Measurements from ENCODE around the gene ZNF516.

The ZNF516 gene

DNA sequence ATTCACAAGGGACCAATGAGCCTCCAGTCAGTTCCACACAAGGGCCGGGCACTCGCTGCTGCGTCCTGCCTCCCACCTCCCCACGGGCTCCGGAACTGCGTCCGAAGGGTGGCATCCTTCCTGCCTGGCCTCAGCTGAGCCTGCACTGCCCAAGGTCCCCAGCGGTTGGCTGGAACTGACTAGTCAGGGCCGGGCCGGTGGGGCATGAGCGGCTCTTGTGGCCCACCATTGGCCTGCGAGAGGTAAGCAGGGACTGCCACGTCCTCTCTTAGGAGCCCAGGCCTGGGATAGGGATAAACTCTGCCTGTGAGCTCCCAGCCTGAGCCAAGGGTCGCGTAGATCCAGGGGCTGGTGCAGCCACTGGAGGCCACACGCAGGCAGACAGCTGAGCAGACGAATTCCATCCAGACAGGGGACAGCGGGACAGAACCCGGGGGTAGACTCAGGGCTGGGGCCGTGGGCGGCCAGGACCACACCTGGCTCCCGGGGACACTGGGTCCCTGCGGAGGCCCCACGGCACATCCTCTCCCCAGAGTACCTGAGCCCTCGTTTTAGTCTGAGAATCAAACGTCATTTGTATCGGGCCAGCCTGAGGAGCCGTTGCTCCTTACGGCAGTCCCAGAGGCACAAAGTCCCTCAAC lies 148.4 kb downstream of the ZNF516 start:
- TF ChIP-seq, protein P1, sequence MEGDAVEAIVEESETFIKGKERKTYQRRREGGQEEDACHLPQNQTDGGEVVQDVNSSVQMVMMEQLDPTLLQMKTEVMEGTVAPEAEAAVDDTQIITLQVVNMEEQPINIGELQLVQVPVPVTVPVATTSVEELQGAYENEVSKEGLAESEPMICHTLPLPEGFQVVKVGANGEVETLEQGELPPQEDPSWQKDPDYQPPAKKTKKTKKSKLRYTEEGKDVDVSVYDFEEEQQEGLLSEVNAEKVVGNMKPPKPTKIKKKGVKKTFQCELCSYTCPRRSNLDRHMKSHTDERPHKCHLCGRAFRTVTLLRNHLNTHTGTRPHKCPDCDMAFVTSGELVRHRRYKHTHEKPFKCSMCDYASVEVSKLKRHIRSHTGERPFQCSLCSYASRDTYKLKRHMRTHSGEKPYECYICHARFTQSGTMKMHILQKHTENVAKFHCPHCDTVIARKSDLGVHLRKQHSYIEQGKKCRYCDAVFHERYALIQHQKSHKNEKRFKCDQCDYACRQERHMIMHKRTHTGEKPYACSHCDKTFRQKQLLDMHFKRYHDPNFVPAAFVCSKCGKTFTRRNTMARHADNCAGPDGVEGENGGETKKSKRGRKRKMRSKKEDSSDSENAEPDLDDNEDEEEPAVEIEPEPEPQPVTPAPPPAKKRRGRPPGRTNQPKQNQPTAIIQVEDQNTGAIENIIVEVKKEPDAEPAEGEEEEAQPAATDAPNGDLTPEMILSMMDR (IDR thresholded peaks at IDR 0.05; ENCODE audit: low read length), result no peak
- TF ChIP-seq EZH2 (IDR thresholded peaks at IDR 0.05; ENCODE audit: borderline replicate concordance, low read length), result no peak
- H3K4me3 ChIP-seq (ENCODE audit: low read depth, low read length, poor library complexity, severe bottlenecking), result no peak overlapping the region

DNA sequence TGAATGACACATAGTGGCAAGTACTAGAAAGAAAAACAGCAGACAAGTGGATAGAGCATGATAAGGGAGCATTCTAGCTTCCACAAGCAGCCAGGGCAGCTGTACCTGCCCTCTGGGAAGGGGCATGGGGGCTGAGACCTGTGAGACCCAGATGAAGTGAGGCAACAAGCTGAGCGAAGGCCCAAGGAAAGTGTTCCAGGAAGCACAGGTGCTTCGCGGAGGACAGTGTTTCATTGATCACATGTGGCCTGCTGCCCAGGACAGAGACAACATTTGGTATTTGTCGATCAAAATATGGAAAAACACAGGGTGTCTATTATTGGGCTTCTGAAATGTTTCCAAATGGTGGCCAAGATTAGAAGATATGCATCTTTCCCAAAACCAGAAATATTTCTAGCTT lies 149.1 kb downstream of the ZNF516 start:
- TF ChIP-seq EZH2 (IDR thresholded peaks at IDR 0.05; ENCODE audit: borderline replicate concordance, low read length), result no peak
- TF ChIP-seq, protein P1 (IDR thresholded peaks at IDR 0.05; ENCODE audit: low read length), result no peak
- H3F3A ChIP-seq (ENCODE audit: insufficient read depth, low read length), result no peaks in the 10 kb centered on the region
- no peaks in the 10 kb centered on the region for H4K20me1 ChIP-seq (ENCODE audit: insufficient read depth, low read length)
- H3K79me2 ChIP-seq (ENCODE audit: insufficient read depth, low read length), result no peaks in the 10 kb centered on the region
- no peaks in the 10 kb centered on the region for H3K4me1 ChIP-seq (ENCODE audit: insufficient read depth, low read length, severe bottlenecking)
- H3K27ac ChIP-seq (ENCODE audit: low read depth, low read length, poor library complexity, severe bottlenecking), result no peak overlapping the region
- H2AFZ ChIP-seq (ENCODE audit: low read length), result no peak overlapping the region
- H3K9me2 ChIP-seq (ENCODE audit: low read depth, low read length), result no peaks in the 10 kb centered on the region
- H3K9me3 ChIP-seq (ENCODE audit: low read length), result no peaks in the 10 kb centered on the region
- no peaks in the 10 kb centered on the region for H3K36me3 ChIP-seq (ENCODE audit: insufficient read depth, low read length)
- no peak overlapping the region for H3K4me3 ChIP-seq (ENCODE audit: low read depth, low read length, poor library complexity, severe bottlenecking)
- H3K4me2 ChIP-seq (ENCODE audit: low read length), result no peak overlapping the region
- H3K27me3 ChIP-seq (ENCODE audit: insufficient read depth, low read length), result no peaks in the 10 kb centered on the region
- H3K9ac ChIP-seq (ENCODE audit: low read length), result no peak overlapping the region

More for the DNA sequence above, 148.4 kb downstream of the ZNF516 start:
- Histone ChIP-seq H3K4me2 (ENCODE audit: low read length) (no peak overlapping the region), H3K27ac (ENCODE audit: low read depth, low read length, poor library complexity, severe bottlenecking) (no peak overlapping the region), H3K27me3 (ENCODE audit: insufficient read depth, low read length) (no peaks in the 10 kb centered on the region), H4K20me1 (ENCODE audit: insufficient read depth, low read length) (no peaks in the 10 kb centered on the region), H3K36me3 (ENCODE audit: insufficient read depth, low read length) (no peaks in the 10 kb centered on the region), H3K79me2 (ENCODE audit: insufficient read depth, low read length) (no peaks in the 10 kb centered on the region), H3K9me3 (ENCODE audit: low read length) (no peaks in the 10 kb centered on the region), H3F3A (ENCODE audit: insufficient read depth, low read length) (no peaks in the 10 kb centered on the region), H2AFZ (ENCODE audit: low read length) (no peak overlapping the region), H3K9ac (ENCODE audit: low read length) (no peak overlapping the region), H3K4me1 (ENCODE audit: insufficient read depth, low read length, severe bottlenecking) (no peaks in the 10 kb centered on the region), H3K9me2 (ENCODE audit: low read depth, low read length) (no peaks in the 10 kb centered on the region)

DNA sequence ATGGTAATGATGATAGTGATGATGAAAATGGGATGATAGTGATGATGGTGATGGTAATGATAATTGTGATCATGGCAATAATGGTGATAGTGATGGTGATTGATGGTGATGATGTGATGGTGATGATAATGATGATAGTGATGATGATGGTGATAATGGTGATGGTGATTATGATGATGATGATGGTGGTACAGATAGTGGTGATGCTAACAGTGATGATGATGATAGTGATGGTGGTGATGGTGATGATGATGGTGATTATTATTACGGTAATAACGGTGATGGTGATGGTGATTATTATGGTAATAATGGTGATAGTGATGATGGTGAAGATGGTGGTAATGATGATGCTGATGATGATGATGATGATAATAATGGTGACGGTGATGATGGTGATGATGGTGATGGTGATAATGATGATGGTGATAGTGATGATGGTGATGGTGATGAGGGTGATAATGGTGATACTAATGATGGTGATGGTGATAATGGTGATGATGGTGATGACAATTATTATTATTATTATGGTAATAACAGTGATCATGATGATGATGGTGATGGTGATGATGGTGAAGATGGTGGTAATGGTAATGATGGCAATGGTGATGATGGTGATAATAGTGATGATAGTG lies 151.0 kb downstream of the ZNF516 start:
- H3K36me3 ChIP-seq (ENCODE audit: insufficient read depth, low read length), result no peaks in the 10 kb centered on the region
- no peak for TF ChIP-seq EZH2 (IDR thresholded peaks at IDR 0.05; ENCODE audit: borderline replicate concordance, low read length)
- TF ChIP-seq, protein P1 (IDR thresholded peaks at IDR 0.05; ENCODE audit: low read length), result no peak

More for the DNA sequence above, 151.0 kb downstream of the ZNF516 start:
- no peaks in the 10 kb centered on the region for H4K20me1 ChIP-seq (ENCODE audit: insufficient read depth, low read length)
- H3K9me2 ChIP-seq (ENCODE audit: low read depth, low read length), result no peaks in the 10 kb centered on the region
- no peak overlapping the region for H2AFZ ChIP-seq (ENCODE audit: low read length)
- no peak overlapping the region for H3K9ac ChIP-seq (ENCODE audit: low read length)
- no peaks in the 10 kb centered on the region for H3K27me3 ChIP-seq (ENCODE audit: insufficient read depth, low read length)
- no peaks in the 10 kb centered on the region for H3F3A ChIP-seq (ENCODE audit: insufficient read depth, low read length)
- no peaks in the 10 kb centered on the region for H3K4me1 ChIP-seq (ENCODE audit: insufficient read depth, low read length, severe bottlenecking)
- H3K27ac ChIP-seq (ENCODE audit: low read depth, low read length, poor library complexity, severe bottlenecking), result no peak overlapping the region
- H3K4me2 ChIP-seq (ENCODE audit: low read length), result no peak overlapping the region
- H3K4me3 ChIP-seq (ENCODE audit: low read depth, low read length, poor library complexity, severe bottlenecking), result no peak overlapping the region
- H3K79me2 ChIP-seq (ENCODE audit: insufficient read depth, low read length), result no peaks in the 10 kb centered on the region
- no peaks in the 10 kb centered on the region for H3K9me3 ChIP-seq (ENCODE audit: low read length)

All from OCI-LY1 (cell line).